Posterior vena cava (tissue), 2 donors: ENCODE data around the gene BOLA2B. TPM values are rescaled to one million over a fixed set of nuclear protein-coding genes. Genes with fewer than 3 reads are reported as not detected.

ENCODE experiments used
- DNase-seq: peaks from one replicate; pipeline ENCODE4 v3.0.0-alpha.2; 2020; ENCODE audit warnings: low spot score
- intact Hi-C, 2 donors: fragments of 100-400 bp; cut with DNase I; formaldehyde crosslinking; loops; one replicate each; pipeline versions ENCODE4 v1.14.1 to v1.14.2; 2022 to 2023
- total RNA-seq, 2 donors: library from RNA; stranded (reverse); fragmentation: NEBNext Ultra II Directional; extraction: Animal tissue kit (Norgen Biotek cat#: 25700); gene quantifications; one replicate each; pipeline ENCODE4 v1.2.1, GENCODE V29; 2021
- donor health status: DM: yes; HTN: yes; CAD: no.
- donor health status: DM: yes; HTN: yes; CAD: no.

The BOLA2B gene
- total RNA-seq, 2 donors from 2014 or later: 58.8 to 60.0 TPM

GRCh38 chr16:30149250-30149930, 44.1 kb downstream of the BOLA2B start:
- DNase-seq: no peak
- intact Hi-C loops: no loop called here

- peak; percentile 35 for DNase-seq
- intact Hi-C loops: no loop called here
Observed at GRCh38 chr16:30147843-30148510, 45.5 kb downstream of the BOLA2B start.

GRCh38 chr16:30145657-30146056, 47.8 kb downstream of the BOLA2B start:
- intact Hi-C loops: no loop called here
- no peak for DNase-seq

GRCh38 chr16:30144917-30145316, 48.5 kb downstream of the BOLA2B start:
- intact Hi-C loops: no loop called here
- no peak for DNase-seq

- DNase-seq: no peak
- intact Hi-C loops: no loop called here
Observed at GRCh38 chr16:30144017-30144416, 49.4 kb downstream of the BOLA2B start.

- intact Hi-C loops: no loop called here
- no peak for DNase-seq
Observed at GRCh38 chr16:30143347-30143702, 50.1 kb downstream of the BOLA2B start.

Other genes starting within 250 kb of the BOLA2B start
- gene TMEM219, start 231.6 kb downstream of the BOLA2B start, total RNA-seq: 10 to 100 TPM; 58.4 to 80.9 TPM
- gene TAOK2, start 219.8 kb downstream of the BOLA2B start, total RNA-seq: 10 to 100 TPM; 35.0 to 35.7 TPM
- 10 to 100 TPM; 12.1 to 14.2 TPM for gene HIRIP3, start 198.0 kb downstream of the BOLA2B start, total RNA-seq
- gene INO80E, start 197.4 kb downstream of the BOLA2B start, total RNA-seq: 10 to 100 TPM; 42.2 to 46.0 TPM
- gene DOC2A, start 182.6 kb downstream of the BOLA2B start, total RNA-seq: under 1 TPM; 0.28 to 0.33 TPM
- gene C16orf92, start 170.5 kb downstream of the BOLA2B start, total RNA-seq: not detected
- gene TLCD3B, start 162.4 kb downstream of the BOLA2B start, total RNA-seq: not detected
- 100 to 1,000 TPM; 937 to 987 TPM for gene ALDOA, start 127.9 kb downstream of the BOLA2B start, total RNA-seq
- 10 to 100 TPM; 40.0 to 46.9 TPM for gene PPP4C, start 117.7 kb downstream of the BOLA2B start, total RNA-seq
- under 1 TPM; 0.46 to 0.57 TPM for gene TBX6, start 101.7 kb downstream of the BOLA2B start, total RNA-seq
- gene YPEL3, start 97.5 kb downstream of the BOLA2B start, total RNA-seq: 10 to 100 TPM; 26.1 to 31.4 TPM
- gene GDPD3, start 80.1 kb downstream of the BOLA2B start, total RNA-seq: 1 to 10 TPM; 3.7 to 4.0 TPM
- 10 to 100 TPM; 77.9 to 84.2 TPM for gene MAPK3, start 70.4 kb downstream of the BOLA2B start, total RNA-seq
- 10 to 100 TPM; 38.1 to 49.8 TPM for gene CORO1A, start 10.1 kb downstream of the BOLA2B start, total RNA-seq
- gene SLX1A, start 209 bp upstream of the BOLA2B start, total RNA-seq: 10 to 100 TPM; 19.8 to 21.5 TPM
- gene SULT1A3, start 5.6 kb upstream of the BOLA2B start, total RNA-seq: 10 to 100 TPM; 10.0 to 12.9 TPM
- 10 to 100 TPM in 1 of 2 donors, 1 to 10 TPM in 1; 5.7 to 21.2 TPM for gene NPIPB13, start 54.8 kb upstream of the BOLA2B start, total RNA-seq
- gene CD2BP2, start 161.6 kb upstream of the BOLA2B start, total RNA-seq: 10 to 100 TPM; 47.9 to 54.2 TPM
- gene TBC1D10B, start 176.8 kb upstream of the BOLA2B start, total RNA-seq: 10 to 100 TPM; 27.8 to 29.8 TPM
- gene MYL11, start 181.1 kb upstream of the BOLA2B start, total RNA-seq: not detected
- 1 to 10 TPM; 1.6 to 3.0 TPM for gene SEPTIN1, start 188.9 kb upstream of the BOLA2B start, total RNA-seq
- 1 to 10 TPM; 6.2 to 6.5 TPM for gene ZNF48, start 201.8 kb upstream of the BOLA2B start, total RNA-seq
- gene ZNF771, start 213.9 kb upstream of the BOLA2B start, total RNA-seq: 1 to 10 TPM; 5.6 to 6.1 TPM
- gene DCTPP1, start 236.4 kb upstream of the BOLA2B start, total RNA-seq: 10 to 100 TPM; 15.2 to 20.1 TPM